OCI-LY3 (cell line): ENCODE measurements around the gene TBX21.

ENCODE experiments used
- CTCF ChIP-seq: fragments of 200-600, 300-600 bp; sonication (generic); IDR thresholded peaks from 2 replicates; pipeline ENCODE4 v1.5.1; 2014; ENCODE audit warnings: antibody characterized with exemption, low read length, low read depth
- EZH2phosphoT487 ChIP-seq: fragments of 200-600 bp; shearing (Covaris generic); IDR thresholded peaks from 2 replicates; pipeline ENCODE4 v1.6.1; 2018; ENCODE audit warnings: antibody characterized with exemption, mixed run types, low read depth

GRCh38 chr17:47701608-47702007, 31.4 kb upstream of the TBX21 start:
- TF ChIP-seq CTCF (no peak), EZH2phosphoT487 (no peak)
